ENCODE results near the gene MAP2.
A peak's percentile ranks its signal among the peaks of the same experiment; 100 is the strongest.

Gene MAP2

DNA sequence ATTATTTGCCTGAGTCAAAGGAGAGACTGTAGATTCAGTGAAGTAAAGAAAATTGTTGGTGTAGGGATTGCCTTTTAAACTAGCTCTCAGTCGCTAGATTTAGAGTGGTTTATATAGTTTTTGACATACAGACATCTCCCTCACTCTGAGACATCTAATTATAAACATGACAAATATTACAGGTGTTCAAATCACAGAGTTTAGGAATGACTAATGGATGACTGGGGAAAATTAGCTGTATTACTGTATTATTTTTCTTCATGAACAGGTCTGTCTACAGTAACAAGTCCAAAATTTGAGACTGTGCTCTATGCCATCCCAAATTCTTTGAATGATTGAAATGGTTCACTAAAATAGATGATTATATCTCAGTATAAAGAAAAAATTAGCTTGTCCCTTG lies 40.0 kb downstream of the MAP2 start:
- Mint-ChIP-seq H3K9me3 (peaks cover 8% of the 10 kb centered on the region), H3K36me3 (ENCODE audit: low read depth) (peaks cover 3% of the 10 kb centered on the region), H3K27ac (no peak overlapping the region), H3K27me3 (ENCODE audit: low read depth) (no peaks in the 10 kb centered on the region), H3K4me3 (no peak overlapping the region), H3K4me1 (peaks cover under 1% of the 10 kb centered on the region)
- TF ChIP-seq CTCF (IDR thresholded peaks at IDR 0.05; ENCODE audit: unreplicated experiment in 3 of 3), result no peak

GRCh38 chr2:209468846-209469245 lies 45.0 kb downstream of the MAP2 start:
- no peak for TF ChIP-seq CTCF (IDR thresholded peaks at IDR 0.05; ENCODE audit: unreplicated experiment in 3 of 3)

DNA sequence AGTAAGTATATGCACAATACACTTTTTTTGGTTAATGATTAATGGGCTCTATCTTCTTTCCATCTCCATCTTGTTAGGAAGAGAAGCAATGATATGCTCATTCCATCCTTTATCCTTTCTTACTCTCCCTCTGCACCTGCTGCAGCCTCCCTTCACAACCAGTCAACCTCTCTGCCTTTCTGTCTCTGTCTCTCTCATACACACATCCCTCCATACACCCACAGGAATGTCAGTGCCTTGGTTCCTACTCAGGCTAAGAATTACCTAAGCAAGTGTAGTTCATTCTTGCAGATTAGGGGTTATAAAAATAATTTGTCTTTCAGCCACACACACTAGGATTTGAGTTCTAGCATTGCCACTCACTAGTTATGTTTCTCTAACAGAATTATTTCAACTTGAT lies 45.6 kb downstream of the MAP2 start:
- Mint-ChIP-seq H3K4me3 (no peak overlapping the region), H3K36me3 (ENCODE audit: low read depth) (peaks cover 3% of the 10 kb centered on the region), H3K9me3 (peaks cover 10% of the 10 kb centered on the region), H3K27me3 (ENCODE audit: low read depth) (no peaks in the 10 kb centered on the region), H3K27ac (no peak overlapping the region), H3K4me1 (peaks cover 11% of the 10 kb centered on the region)
- no peak for TF ChIP-seq CTCF (IDR thresholded peaks at IDR 0.05; ENCODE audit: unreplicated experiment in 3 of 3)

More at GRCh38 chr2:209468846-209469245, 45.0 kb downstream of the MAP2 start:
- H3K4me3 Mint-ChIP-seq, result no peak overlapping the region
- no peak overlapping the region for H3K27ac Mint-ChIP-seq
- H3K4me1 Mint-ChIP-seq, result peaks cover 5% of the 10 kb centered on the region
- peaks cover 3% of the 10 kb centered on the region for H3K36me3 Mint-ChIP-seq (ENCODE audit: low read depth)
- H3K9me3 Mint-ChIP-seq, result peaks cover 10% of the 10 kb centered on the region
- H3K27me3 Mint-ChIP-seq (ENCODE audit: low read depth), result no peaks in the 10 kb centered on the region

GRCh38 chr2:209470466-209470865 lies 46.6 kb downstream of the MAP2 start:
- peaks cover 10% of the 10 kb centered on the region for H3K9me3 Mint-ChIP-seq
- no peak overlapping the region for H3K4me3 Mint-ChIP-seq
- H3K27me3 Mint-ChIP-seq (ENCODE audit: low read depth), result no peaks in the 10 kb centered on the region
- no peak overlapping the region for H3K27ac Mint-ChIP-seq
- peaks cover 3% of the 10 kb centered on the region for H3K36me3 Mint-ChIP-seq (ENCODE audit: low read depth)
- TF ChIP-seq CTCF (IDR thresholded peaks at IDR 0.05; ENCODE audit: unreplicated experiment in 3 of 3), result no peak
- peaks cover 16% of the 10 kb centered on the region for H3K4me1 Mint-ChIP-seq

DNA sequence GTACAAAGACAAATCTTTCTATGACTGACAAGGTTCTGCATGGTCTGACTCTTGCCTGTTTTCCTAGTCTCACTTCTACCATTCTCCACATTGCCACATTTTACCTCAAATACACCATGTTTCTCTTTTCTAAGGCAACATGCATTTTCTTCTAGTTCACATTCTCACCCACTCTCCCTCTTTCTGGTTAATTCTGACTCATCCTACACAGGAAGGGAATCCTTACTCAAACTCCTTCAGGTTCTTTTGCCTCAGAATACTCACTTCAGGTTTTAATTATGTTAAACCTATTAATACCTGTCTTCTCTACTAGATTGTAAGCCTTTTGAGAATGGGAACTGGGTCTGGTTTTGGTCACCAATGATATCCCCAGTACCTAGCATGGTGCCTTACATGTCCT lies 47.2 kb downstream of the MAP2 start:
- peaks cover 17% of the 10 kb centered on the region for H3K4me1 Mint-ChIP-seq
- no peaks in the 10 kb centered on the region for H3K27me3 Mint-ChIP-seq (ENCODE audit: low read depth)
- peaks cover 10% of the 10 kb centered on the region for H3K9me3 Mint-ChIP-seq
- H3K36me3 Mint-ChIP-seq (ENCODE audit: low read depth), result peaks cover 3% of the 10 kb centered on the region
- TF ChIP-seq CTCF (IDR thresholded peaks at IDR 0.05; ENCODE audit: unreplicated experiment in 3 of 3), result no peak
- no peak overlapping the region for H3K27ac Mint-ChIP-seq
- no peak overlapping the region for H3K4me3 Mint-ChIP-seq

GRCh38 chr2:209472112-209472832 lies 48.4 kb downstream of the MAP2 start:
- Mint-ChIP-seq H3K36me3 (ENCODE audit: low read depth) (peaks cover 1% of the 10 kb centered on the region), H3K27ac (peak overlapping the region in 1 of 3 experiments; percentile 40), H3K9me3 (peaks cover 5% of the 10 kb centered on the region), H3K4me1 (peaks cover 30% of the 10 kb centered on the region), H3K4me3 (no peak overlapping the region), H3K27me3 (ENCODE audit: low read depth) (no peaks in the 10 kb centered on the region)
- TF ChIP-seq CTCF (IDR thresholded peaks at IDR 0.05; ENCODE audit: unreplicated experiment in 3 of 3), result no peak
